Measurements from ENCODE around the gene MOB3A.

MOB3A gene

DNA sequence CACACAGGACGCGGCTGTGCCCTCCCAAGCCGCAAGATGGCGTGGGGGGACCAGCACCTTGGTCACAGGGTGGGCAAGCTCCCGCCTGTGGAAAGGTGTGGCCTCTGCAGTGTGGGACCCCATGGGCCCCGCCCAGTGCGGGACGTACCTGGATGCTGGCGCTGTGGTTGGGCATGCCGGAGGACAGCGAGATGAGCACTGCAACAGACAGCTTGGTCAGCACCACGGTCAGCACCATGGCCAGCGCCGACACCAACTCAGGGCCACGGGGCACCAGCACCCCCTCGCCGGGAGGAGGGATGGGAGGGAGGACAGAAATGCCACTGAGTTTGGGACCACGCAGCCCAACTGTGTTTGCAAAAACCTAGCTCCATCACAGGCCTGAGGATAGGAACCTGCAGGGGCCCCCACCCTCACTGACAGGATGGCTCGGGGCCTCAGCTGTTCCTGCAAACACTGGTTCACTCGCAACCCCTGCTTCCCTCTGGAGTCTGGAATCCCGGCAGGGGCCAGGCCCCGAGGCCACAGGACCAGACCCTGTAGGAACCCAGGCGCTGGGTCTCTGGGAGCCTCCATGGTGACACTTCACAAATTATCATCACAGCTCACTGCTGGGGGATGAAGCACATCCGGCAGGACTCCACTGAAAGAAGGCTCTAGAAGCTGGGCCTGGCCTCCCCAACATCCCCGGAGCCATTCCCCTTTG is 27.7 kb upstream of the MOB3A start:
- no peak for DNase-seq

DNA sequence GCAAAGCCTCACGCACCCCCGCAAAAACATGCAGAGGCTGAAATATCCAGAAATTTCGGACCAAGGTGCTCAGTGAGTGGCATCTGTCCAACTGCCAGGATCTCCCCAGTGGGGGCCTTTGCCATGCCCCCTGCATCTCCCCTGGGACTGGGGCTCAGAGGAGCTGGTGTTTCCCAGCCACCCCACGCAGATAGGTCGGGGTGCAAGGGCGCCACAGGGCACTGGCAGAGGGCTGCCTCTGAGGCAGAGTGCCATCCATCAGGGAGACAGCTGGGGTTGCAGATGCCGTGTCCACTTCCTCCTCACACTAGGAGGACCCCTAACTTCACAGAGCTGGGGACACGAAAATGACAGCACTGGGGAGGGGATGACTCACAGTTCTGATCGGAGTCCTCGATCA is 26.9 kb upstream of the MOB3A start:
- no peak for DNase-seq

DNA sequence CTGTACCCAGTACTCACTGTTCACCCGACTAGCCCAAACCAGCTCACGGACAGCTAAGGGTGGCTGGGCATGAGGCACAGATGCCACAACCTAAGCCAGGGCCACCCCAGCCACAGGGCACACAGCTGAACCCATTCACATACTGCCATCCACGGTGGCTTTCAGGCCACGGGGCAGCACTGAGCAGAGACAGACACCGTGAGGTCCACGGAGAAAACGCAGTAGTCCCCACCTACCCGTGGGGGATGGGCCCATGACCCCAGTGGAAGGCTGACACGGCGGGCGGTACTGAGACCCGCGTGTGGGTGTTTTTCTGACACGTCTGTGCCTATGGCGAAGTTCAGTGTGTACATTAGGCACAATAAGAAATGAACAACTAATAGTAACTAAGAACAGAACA is 26.1 kb upstream of the MOB3A start:
- no peak for DNase-seq

DNA sequence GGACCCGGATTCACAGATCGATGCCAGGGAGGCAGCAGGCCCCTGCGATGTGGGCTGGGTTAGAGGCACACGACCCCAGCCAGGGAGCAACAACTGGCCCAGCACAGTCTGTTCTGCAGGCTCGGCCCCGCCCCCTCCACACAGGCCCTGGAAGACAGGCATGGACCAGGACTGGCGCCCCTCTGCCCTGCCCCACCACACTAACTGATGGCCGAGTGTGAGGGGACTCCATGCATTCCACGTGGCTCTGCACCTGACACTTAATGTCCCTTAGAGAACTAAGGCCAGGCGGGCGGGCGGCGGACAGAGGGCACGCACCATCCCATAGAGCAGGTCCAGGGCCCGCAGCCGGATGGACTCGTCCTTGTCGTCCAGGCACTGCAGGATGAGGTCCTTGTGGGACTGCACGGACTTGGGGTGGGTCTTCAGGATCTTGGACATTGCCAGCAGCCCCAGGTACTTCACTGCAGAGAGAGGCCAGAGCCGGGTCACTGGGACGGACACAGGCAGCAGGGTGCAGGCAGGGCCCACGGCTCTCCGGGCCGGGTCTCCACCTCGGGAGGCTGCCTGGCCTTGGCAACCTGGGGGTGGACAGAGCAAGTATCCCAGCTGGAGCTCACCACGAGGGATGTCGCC is 25.4 kb upstream of the MOB3A start:
- no peak for DNase-seq

DNA sequence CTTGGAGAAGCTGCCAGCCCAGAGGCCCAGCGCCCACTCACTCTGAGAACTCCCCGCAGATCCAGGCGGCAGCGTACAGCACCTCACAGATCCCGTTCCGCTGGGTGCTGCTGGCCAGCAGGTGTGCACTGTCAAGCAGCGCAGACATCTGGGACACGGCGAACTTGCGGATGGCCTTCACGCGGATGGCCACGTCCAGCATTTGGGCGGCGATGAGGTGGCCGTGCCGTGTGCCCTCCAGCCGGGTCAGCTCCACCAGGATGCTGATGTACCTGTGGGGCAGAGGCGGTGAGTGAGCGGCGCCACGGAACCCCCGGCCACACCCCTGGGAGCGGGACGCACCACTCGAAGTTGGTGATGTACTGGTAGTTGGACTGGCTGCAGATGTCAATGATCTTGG is 24.7 kb upstream of the MOB3A start:
- DNase-seq: no peak

DNA sequence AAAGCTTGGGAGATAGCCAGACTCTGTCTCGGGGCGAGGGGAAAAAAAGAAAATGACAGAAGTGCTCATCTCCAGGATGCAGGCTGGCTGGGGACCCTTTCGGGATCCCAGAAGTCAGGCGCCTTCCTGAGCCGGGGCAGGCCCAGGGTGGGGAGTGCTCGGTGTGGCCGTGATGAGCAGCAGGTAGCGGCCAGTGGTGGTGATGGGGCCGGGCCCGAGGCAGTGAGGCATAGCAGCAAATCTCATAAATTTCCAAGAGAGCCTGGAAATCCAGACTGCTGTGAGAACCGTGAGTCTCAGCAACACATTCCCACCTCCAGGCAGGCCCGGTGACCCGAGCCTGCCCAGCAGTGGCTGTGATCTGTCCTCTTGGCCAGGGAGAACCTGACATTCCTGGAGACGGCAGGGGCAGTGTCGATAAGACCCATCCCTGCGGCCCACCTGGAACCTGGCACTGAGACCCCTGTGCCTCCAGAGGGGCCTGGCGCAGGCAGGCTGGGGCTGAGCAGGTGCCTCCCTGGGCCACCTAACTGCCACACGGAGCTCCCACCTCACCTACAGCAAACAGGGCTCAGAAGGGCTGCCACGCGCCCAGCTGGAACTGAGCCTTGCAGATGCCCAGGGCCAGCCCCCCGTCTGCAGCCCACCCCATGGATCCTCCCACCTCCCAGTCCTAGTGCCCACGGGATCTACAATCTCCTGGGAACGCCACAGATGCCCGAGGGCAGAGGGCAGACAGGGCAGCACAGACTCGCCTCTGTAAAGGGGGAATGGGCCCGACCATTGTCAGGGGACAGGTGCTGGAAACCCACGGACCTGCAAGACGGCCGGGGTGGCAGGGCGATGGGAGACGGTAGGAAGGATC is 24.0 kb upstream of the MOB3A start:
- no peak for DNase-seq

DNA sequence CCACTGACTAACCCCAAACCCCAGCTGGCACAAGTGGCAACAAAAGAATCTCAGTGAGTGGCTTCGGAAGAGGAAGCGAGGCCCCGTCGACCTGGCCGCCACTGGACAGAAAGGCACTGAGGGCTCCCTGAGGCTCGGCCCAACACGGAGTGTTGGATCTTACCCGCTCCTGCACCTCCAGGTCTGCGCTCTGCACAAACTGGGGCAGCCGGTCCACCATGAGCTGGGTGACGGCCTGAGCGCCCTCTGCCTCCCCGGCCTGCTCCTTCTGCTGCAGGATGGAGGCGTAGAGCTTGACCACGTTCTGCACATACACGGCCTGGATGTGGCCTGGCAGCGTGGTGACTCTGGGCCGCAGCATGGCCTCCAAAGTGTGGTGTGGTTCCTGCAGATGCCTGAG is 22.3 kb upstream of the MOB3A start:
- DNase-seq: no peak

DNA sequence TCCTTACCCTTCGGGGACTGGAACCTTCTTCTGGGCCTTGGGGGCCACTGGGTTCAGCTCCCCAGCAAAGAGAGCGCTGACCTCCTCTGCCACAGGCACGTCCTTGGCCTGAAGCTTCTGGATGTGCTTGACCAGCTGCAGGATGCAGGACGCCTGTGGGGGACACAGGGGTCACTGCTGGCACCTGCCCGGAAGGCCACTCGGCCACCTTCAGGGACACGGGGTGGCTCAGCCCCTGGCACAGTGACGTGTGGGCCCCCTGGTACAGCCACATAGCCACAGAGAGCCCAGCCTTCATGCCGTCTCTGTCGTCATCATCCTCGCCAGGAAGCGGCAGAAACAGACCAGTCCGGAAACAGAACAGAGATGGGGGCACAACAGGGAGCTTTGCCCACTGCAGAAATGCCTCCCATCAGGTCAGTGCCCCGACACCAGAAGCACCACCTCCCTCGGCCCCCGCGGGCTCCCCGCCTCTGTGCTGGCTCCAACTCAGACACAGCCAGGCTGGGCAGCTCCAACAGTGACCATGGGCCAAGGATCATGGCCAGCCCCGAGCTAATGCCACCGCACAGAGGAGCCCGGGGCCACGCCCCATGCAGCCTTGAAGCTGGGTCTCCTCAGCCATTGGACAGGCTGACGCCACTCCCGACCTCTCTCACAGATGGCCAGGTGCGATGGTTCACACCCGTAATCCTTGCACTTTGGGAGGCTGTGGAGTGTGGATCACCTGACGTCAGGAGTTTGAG is 21.3 kb upstream of the MOB3A start:
- no peak for DNase-seq

DNA sequence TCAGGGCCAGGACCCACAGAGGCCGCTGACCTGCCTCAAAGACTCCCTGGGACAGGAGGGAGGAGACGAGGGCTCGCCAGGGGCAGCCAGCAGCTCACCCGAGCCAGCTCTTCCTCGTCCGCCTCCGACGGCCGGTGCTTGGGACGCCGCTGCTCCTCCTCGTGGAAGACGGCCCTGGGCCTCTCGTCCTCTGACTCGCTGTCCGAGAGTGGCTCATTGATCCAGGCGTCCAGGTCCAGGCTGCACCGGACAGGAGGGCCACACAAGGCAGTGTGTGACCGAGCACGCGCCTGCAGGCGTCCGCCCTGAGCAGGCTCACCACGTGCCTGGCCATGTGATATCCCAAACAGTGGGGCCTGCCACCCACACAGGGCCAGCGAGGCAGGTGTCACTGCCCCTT is 20.4 kb upstream of the MOB3A start:
- DNase-seq: no peak

DNA sequence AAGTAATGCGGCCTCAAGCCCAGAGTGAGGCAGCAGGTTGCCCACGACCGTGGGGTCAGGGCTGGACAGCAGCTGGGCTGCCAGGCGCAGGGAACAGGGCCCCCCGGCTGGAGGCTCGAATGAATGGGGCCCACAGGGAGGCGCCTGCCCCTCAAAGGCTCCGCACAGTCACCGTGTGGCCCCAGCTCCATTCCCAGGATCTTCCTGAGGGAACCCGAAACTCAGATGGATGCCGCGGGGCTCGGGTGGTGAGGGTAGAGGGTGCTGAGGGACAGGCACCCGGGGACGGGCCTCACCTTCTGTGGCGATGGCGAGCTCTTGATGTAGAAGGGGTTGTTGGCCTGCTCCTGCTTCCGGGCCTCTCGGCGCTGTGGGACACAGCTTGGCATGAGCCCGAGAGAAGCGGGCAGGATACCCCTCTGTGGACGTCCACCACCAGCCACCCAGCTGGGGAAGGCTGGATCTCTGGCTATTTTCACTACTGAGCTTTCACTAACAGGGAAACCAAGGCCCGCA is 19.8 kb upstream of the MOB3A start:
- DNase-seq: no peak

DNA sequence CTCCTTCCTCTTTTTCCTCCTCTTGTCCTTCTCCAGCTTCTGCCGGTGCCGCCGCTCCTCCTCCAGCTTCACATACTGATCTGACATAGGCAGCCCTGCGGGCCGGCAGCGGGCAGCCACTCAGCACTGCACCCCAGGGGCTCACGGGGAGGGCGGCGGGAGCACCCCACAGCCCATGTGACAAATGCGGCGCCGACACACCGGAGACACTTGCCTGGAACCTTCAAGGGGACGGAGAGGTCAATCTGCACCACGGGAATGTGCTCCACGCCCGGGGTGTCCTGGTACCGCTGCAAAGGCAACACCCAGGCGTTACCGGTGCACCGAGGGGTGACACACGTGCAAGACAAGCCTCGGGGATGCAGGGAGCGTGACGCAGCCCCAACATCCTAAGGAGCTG is 19.2 kb upstream of the MOB3A start:
- DNase-seq: no peak

DNA sequence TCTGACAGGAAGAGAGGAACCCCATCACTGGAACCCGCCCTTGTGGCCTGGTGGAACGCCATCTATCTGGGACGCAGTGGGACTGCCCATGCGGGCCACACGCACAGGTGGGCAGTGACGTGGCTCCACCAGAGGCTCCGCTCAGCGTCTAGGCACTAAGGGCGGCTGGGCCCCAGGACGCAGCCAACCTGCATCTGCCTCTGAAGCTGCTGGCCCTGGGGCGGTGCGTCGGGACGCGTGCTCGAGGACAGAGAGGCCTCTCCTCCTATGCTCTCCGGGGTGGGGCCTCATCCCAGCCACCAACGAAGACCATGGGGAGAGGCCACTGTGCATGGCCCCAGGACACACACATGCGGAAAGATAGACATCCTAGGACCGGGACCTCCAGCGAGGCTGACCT is 18.7 kb upstream of the MOB3A start:
- no peak for DNase-seq

DNA sequence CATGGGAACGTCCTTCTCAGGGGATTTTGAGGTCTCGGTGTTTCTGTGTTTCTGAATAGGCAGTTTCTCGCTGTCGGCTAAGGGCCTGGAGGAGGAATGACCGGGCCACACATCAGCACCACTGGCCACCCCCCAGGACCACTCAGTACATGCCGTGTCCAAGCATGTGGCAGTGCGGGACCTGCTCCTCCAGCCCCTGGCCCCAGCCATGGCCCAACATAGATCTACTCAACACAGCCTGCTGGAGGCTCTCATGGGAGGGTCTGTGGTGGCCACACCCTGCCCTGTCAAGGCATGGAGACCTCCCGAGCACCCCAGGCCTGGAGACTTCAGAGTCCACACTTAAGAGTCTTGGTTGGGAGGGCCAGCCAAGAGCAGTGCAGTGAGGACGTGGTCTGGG is 18.1 kb upstream of the MOB3A start:
- no peak for DNase-seq

DNA sequence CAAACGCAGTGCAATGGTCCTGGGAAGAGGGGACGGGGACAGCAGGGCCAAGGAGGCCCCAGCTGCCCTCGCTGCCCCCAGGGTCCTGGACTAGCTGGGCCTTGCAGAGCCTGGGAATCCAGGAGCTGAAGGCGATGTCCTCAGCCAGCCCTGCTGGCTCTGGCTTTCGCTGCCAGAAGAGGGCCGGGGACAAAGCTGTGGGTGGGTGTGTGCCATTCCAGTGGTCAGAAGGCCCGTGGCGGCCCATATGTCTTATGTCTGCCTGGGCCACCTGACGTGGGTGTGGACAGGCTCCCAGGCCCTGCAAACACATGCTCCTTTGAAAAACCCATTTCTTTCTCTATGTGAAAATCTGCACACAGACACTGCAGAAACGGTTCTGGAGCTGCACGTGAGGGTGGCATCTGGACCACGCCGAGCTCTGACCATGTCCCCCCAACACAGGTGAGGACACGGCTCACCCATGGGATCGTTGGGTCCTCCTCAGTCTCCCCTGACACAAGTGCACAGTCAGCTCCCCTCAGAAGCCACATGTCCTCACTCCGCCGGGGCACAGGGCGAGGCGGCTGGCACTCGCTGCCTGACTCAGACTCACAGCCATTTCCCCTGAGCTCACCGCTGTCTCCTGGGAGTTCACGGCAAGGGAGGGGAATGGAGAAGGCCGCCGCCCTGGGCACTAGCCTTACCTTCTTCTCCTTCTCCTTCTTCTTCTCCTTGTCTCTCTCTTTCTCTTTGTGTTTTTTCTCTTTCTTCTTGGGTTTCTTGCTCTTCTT is 17.5 kb upstream of the MOB3A start:
- DNase-seq: no peak

DNA sequence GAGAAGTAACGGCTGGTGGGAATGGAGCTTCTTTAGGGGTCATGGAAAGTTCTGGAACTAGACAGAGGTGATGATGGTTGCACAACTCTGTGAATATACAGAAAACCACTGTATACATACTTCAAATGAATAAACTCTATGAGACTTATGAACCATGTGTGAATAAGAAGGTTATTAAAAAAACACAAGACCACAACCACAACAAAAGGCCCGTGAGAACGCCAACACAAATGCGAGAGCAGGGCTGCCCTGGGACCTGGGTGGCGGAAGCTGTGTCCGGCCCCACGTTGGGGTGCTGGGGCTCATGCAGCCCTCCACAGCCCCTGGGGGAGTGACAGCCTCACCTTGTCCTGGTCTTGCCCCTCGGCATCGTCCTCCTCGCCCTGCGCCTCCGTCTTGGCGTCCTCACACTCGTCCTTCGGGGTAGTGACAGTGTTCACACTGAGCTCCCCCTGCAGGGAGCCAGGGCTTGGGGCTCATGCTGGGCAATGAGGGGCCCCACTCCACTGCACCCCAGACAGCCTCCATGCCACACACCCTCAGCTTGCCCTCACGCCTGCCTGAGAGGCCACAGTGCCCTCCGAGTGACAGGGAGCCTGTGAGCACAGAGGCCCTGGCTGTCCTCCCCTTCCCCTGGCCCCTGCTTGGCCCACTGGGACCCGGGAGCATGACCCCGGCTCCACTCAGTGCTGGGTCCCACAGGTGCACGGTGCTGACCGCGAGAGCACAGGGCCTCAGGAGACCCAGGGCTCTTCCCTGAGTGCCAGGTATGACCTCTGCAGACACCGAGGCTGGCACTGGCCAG is 16.6 kb upstream of the MOB3A start:
- DNase-seq: no peak

DNA sequence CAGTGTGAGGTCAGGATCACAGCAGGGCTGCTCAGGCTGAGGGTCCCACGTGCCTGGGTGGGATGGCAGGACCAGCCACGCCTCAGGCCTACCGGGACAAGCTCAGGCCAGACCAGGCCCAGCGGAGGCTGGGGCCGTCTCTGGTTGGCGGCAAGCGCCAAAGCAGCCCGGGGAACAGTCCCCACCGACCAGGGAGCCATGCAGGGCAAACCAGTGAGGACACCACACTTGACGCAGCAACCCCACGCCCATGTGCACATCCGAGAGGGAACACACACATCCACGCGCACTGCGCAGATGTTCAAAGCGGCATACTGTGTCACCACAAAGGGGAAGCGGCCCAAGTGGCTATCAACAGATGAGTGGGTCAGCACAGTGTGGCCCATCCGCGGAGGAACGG is 15.8 kb upstream of the MOB3A start:
- no peak for DNase-seq

DNA sequence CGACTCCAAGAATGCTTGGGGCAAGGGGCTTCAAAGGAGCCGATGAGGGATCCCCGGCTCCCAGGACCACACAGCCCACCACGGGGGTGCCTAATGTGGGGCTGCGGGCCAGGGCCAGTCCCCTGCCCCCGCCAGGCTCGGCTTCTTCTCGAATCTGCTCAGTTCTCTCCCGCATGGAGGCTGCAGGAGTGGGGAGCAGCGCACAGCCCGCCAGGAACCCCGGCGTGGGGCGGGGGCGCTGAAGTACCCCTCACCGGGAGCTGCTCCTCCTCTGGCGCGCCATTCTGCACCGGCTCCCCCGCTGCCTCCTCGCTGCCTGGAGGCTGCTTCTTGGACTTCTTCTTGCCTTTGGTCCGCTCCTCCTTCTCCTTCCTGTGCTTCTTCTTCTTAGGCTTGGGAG is 15.3 kb upstream of the MOB3A start:
- no peak for DNase-seq

DNA sequence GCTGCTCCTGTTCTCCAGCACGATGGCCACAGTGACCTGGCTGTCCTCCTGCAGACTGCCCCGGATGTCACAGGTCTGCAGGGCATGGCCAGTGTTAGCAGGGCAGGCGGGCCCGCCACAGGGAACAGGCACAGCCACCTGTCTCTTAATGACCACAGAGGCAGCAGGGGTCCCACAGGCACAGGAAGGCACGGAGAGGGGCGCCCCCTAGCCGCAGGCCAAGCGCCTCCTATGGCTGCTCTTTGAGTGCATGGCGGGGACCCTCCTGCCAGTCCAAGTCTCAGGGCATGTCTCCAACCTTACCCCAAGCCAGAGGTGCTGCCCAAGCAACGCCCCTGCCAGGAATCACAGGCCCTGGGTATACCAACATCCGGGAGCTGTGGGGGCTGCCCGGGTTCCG is 14.7 kb upstream of the MOB3A start:
- DNase-seq: no peak

DNA sequence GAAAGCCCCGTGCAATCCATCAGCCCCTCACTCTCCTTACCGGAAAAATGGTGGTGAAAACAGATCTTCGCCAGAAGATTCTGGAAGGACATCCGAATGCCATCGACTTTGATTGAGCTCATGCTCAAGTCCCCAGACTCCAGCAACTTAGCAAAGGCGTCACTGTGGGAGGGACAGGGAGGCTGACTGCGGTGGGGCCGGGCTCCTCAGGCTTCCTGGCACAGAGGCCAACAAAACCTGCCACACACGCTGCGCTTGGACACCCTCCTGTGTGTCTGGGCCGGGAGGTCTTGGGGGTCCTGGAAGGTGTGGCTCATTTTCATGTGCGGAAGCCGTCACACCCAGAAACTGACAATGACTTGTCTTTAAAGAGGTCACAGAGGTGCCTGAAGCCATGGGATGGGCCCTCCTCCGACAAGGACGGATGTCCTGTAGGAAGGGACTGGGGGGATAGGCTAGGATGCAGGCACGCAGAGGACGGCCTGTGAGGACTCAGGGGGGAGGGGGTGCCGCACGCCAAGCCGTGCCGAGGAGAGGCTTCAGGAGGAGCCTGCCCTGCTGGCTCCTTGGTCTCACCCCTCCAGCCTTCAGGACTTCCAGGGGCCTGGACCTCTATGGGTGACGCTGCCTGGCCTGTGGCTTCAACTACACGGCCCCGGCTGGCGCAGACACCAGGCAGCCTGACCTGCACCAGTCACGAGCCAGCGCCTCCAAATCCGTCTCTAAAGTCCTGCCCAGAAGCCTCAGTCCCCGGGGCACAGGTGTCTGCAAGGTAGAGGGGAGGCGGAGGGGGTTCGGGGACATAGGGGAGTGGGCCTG is 13.1 kb upstream of the MOB3A start:
- no peak for DNase-seq

DNA sequence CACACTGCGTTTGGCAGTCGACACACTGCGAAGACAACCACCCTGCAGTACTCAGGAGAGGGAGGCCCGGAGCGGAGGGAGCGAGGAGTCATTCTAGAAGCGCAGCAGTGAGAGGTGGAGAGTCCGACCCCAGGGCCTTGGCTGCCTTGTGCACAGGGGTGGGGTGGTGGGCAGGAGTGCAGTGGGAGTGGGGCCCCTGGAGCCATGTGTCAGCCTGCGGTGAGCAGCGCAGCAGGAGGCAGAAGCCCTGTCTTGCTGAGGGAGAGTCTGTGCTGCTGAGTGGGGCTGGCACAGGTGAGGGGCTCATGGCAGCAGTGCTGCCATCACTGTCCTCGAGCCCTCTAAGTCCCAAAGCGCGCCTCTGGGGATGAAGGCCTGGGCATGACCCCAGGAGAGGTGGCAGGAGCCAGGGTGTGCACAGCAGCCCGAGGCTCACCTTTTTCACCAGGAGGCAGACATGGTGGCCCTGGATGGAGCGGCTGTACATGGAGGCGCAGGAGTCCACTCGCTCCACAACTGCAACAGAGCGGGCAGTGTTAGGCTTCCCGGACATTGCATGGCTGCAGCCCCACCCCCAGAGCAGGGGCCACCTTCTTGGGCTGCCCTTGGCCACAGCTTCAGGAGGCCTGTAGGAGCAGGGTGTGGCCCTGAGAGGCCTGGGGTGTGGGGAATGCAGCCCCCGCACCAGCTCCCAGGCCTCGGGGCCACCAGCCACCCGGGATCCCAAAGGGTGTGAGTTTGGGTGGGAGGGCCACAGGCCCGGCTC is 12.3 kb upstream of the MOB3A start:
- DNase-seq: no peak

Measured in stimulated activated CD4-positive, alpha-beta T cell treated with anti-CD3 and anti-CD28 coated beads, Interleukin-15, amount 100 ng/mL, for 24 hours (primary cell).